GM19035 (cell line): Measurements from ENCODE around the gene TSEN34.
"Not testable (repeated sequence)": the region's sequence is repeated elsewhere in the genome, so short reads cannot be mapped to it uniquely, and the experiment has no call there.

ENCODE experiments used
- ATAC-seq: cut with Tn5 transposase; IDR thresholded peaks from one replicate; pipeline ENCODE4 v1.9.1; 2021; ENCODE audit not compliant: unreplicated experiment

TSEN34 gene

DNA sequence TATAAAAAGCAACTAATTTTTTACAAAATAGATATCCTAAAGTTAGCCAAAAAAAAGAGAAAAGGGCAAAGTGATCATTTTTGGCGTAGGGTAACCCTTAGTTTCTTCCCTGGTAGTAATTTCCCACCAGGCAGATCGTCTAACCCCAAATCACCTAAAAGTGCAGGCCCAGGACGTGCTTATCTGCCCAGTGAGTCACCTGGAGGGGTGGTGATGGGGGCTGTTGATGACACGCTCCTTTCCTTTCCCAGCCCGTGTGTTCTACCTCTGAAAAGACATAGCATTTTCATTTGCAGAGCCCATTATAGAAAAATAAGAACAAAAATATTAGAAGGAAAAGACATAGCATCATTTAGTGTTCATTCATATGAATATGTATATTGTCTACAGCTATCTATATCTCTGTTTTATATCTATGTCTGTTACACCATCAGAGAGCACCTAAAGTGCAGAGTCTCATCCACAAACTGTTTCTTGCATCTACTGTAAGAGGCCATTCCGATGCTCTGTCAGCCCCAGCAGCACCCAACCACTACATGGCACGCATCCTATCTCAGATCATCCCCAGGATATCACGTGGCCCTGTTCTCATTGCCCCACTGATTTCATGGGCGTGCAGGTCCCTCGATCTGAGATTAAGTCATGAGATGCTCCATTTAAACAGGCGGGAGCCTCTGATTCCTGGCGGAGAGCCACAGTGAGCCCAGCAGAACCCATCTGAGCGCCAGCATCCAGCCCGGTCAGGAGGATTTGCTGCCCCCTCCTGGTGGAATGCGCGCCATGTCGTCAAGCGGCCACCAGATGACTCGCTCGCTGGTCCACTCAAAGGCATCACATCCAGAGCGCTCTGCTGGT lies 40.2 kb downstream of the TSEN34 start:
- peak; percentile 59 for ATAC-seq

DNA sequence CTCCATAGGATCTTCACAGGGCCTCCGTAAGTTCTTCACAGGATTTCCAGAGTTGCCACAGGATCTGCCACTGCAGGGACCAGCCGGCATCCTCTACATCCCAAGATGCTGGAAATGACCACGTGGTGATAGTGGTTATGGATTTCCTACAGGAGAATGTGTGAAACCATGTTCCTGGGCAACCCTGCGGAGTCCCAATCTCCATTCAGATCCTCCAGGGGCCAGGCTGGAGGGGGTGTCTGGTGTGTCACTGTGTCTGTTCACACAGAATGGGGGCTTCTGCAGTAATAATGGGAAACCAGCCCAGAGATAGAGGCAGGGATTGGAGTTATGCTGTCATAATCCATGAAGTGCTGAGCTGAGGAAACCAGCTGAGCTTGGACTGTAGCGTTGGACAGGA lies 42.8 kb downstream of the TSEN34 start:
- ATAC-seq, result no peak

DNA sequence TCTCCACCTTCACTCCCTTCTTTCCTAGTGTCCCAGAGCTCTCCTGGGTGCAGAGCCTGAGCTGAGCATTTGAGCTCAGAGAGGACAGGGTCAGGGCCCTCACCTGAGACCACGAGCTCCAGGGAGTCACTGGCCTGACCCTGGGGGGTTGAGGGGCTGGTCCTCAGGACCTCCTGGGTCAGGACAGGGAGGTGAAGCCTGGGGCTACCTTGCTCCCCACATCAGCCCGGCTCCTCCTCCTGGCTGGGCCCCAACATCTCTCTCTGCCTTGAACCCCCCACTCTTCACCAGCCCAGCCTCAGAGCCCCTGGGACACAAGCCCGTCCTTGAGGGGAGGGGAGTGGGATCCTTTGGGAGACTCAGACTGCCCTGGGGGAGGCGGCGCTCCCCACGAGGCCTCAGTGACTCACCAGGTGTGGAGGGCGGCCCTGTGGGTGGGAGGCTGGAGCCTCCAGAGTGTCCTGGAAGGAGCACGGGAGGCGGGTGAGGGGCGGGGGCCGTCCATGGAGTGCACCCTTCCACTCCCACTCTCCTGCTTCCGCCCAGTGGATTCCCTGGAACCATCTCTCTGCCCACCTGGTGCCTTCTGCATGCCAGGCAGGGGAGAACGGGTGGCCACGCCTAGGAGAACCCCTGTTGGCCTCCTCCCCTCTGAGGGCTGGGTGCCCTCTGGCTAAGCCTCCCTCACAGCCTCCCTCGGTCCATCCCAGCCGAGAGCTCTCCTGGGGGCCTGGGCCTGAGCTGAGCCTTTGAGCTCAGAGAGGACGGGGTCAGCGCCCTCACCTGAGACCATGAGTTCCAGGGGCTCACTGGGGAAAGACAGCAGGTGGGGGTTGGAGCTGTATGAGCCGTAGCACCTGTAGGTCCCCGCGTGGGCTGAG lies 48.6 kb downstream of the TSEN34 start:
- ATAC-seq, result not testable (repeated sequence)

DNA sequence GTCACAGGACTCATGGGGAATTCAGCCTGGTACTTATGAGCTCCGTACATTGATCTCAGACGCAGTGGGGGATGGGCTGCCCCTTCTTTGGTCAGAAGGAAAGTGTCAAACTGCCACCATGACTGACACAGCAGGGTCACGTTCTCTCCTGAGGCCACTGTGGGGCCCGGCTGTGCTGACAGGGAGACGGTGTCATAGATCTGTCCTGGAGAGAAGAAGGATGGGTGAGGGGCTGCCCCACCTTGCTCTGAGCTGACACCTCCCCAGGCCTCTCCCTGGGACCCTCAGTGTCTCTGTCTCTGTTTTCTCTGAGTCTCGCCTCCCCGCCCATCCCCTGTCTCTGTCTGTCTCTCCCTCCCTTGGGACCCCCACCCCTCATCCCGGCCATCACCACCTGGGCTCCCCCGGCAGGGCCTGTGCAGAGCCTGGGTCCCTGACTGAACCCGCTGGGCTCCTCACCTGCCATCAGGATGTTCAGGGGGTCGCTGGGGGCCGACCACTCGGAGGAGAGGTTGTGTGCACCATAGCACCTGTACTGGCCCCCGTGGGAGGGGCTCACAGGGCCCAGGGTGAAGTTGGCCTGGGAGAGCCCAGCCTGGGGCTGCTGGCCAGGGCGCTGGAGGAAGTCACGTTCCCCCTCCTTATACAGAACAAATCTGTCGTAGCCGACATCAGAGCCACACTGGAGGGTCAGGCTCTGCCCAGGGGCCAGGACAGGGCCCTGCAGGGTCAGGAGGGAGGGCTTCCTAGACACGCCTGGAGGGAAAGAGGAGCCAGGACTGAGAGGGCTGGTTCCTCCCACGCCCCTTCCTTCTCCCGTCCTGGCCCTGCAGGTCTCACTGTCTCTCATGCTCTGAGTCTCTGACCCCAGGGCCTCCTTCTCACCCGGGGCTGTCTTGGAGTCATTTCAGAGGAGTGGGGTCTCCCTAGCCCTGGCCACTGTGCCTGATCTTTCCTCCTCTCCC lies 49.5 kb downstream of the TSEN34 start:
- not testable (repeated sequence) for ATAC-seq

DNA sequence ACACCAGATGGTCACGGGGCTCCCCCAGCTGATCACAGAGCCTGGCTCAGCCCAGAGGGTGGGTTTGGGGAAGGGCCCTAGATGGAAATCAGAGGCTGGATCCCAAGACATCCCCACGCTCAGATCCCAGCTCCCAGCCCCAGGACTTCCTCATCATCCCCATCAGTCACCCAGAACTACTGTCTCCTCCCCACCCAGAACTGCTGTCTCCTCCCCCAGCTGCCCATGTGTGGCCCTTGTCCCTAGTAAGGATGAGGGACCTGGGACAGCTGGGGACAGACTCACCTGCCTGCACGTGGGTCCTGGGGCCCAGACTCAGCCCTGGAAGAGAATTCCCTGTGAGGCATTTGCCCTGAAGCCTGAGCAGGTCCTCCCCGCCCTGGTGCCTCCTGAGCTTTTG lies 51.1 kb downstream of the TSEN34 start:
- ATAC-seq, result not testable (repeated sequence)

DNA sequence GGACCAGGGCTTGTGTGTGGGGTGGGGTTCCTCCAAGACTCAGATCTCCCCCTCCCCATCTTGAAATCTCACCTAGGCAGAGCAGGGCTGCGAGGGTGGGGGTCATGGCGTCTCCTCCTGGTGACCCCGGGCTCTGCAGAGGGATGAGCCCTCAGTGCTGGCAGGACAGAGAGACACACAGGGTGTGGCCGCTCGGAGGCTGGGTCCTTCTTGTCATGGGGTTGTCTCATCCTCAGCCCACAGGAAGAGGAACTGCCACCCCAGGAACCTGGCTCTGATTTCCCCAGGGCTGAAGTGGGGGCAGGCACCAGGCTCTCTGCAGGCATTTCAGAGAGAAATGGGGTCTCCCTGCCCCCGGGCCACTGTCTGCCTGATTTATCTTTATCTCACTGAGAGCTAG lies 51.5 kb downstream of the TSEN34 start, which contains the start of gene LILRA6:
Gene LILRA6, minus strand, starts transcription at position 145 of the 400 bp plus-strand sequence.
- not testable (repeated sequence) for ATAC-seq

DNA sequence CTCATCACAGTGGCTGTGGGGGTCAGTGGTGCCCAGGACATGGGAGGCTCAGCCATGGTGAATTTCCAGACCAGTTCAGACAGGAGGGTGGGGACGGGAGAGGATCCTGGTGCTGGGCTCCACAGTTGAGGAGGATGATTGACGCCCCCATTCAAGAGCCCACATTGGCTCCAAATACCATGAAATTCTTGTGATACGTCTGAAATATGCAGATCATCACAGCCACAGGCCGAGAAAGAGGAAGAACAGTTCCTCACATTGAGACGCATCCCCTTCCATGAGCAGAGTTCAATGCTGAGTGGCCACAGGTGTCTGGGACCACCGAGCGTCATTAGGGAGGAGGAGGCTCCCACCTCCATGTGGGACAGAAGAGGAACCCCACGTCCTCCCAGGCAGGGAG lies 52.7 kb downstream of the TSEN34 start:
- not testable (repeated sequence) for ATAC-seq
